H9 (cell line): ENCODE results near the gene TRHDE. TPM values are rescaled to one million over a fixed set of nuclear protein-coding genes. Genes with fewer than 3 reads are reported as not detected.

Experiments used
- DNase-seq: peaks from one replicate; pipeline ENCODE4 v3.0.0-alpha.2; 2017
- H2AFZ ChIP-seq: one replicate; pipeline ENCODE4 v1.6.1; 2013; ENCODE audit warnings: mild to moderate bottlenecking, low read length, control low read depth, moderate library complexity
- H2AK5ac ChIP-seq: 2 replicates; pipeline ENCODE4 v1.6.1; 2013; ENCODE audit warnings: low read length, control low read depth, mixed read lengths; ENCODE audit not compliant: insufficient read length
- H2BK120ac ChIP-seq: one replicate; pipeline ENCODE4 v1.6.1; 2013; ENCODE audit warnings: low read depth, mild to moderate bottlenecking, low read length, control low read depth, inconsistent platforms; ENCODE audit not compliant: poor library complexity, severe bottlenecking
- H2BK12ac ChIP-seq: 2 replicates; pipeline ENCODE4 v1.6.1; 2013; ENCODE audit warnings: low read length, control low read depth, mixed read lengths, low read depth; ENCODE audit not compliant: insufficient read length
- H2BK15ac ChIP-seq: 2 replicates; pipeline ENCODE4 v1.6.1; 2013; ENCODE audit warnings: low read depth, low read length, control low read depth
- H2BK20ac ChIP-seq: one replicate; pipeline ENCODE4 v1.6.1; 2013; ENCODE audit warnings: low read depth, mild to moderate bottlenecking, low read length, control low read depth, inconsistent platforms; ENCODE audit not compliant: poor library complexity, severe bottlenecking
- H2BK5ac ChIP-seq: 2 replicates; pipeline ENCODE4 v1.6.1; 2013; ENCODE audit warnings: low read length, control low read depth, mixed read lengths; ENCODE audit not compliant: insufficient read length
- H3K14ac ChIP-seq: 2 replicates; pipeline ENCODE4 v1.6.1; 2013; ENCODE audit warnings: low read length, control low read depth; ENCODE audit not compliant: insufficient read depth
- H3K18ac ChIP-seq: 2 replicates; pipeline ENCODE4 v1.6.1; 2013; ENCODE audit warnings: low read depth, mild to moderate bottlenecking, mixed read lengths, low read length, control low read depth; ENCODE audit not compliant: insufficient read length
- H3K23ac ChIP-seq: 2 replicates; pipeline ENCODE4 v1.6.1; 2013; ENCODE audit warnings: low read length, control low read depth, mixed read lengths, low read depth; ENCODE audit not compliant: insufficient read length
- H3K23me2 ChIP-seq: 2 replicates; pipeline ENCODE4 v1.6.1; 2013; ENCODE audit warnings: low read depth, mild to moderate bottlenecking, mixed read lengths, low read length, control low read depth; ENCODE audit not compliant: insufficient read length, poor library complexity, severe bottlenecking
- H3K27ac ChIP-seq: 2 replicates; pipeline ENCODE4 v1.5.1; 2013; ENCODE audit warnings: low read length, control low read depth, mixed read lengths, low read depth; ENCODE audit not compliant: insufficient read length
- H3K27me3 ChIP-seq: 2 replicates; pipeline ENCODE4 v1.6.1; 2013; ENCODE audit warnings: low read length, control low read depth, inconsistent platforms; ENCODE audit not compliant: insufficient read depth
- H3K4ac ChIP-seq: 2 replicates; pipeline ENCODE4 v1.6.1; 2013; ENCODE audit warnings: low read depth, mild to moderate bottlenecking, control low read depth, inconsistent platforms, low read length, moderate library complexity
- H3K4me1 ChIP-seq: 2 replicates; pipeline ENCODE4 v1.6.1; 2013; ENCODE audit warnings: low read length, control low read depth, inconsistent platforms; ENCODE audit not compliant: insufficient read depth
- H3K4me2 ChIP-seq: 2 replicates; pipeline ENCODE4 v1.6.1; 2013; ENCODE audit warnings: low read length, control low read depth, mixed read lengths; ENCODE audit not compliant: insufficient read length, insufficient read depth
- H3K56ac ChIP-seq: 2 replicates; pipeline ENCODE4 v1.6.1; 2013; ENCODE audit warnings: low read depth, mild to moderate bottlenecking, mixed read lengths, low read length, control low read depth; ENCODE audit not compliant: insufficient read length
- H3K79me1 ChIP-seq: 2 replicates; pipeline ENCODE4 v1.6.1; 2013; ENCODE audit warnings: low read depth, mild to moderate bottlenecking, moderate library complexity, low read length, control low read depth, inconsistent platforms; ENCODE audit not compliant: insufficient read depth, poor library complexity, severe bottlenecking
- H3K79me2 ChIP-seq: 2 replicates; pipeline ENCODE4 v1.6.1; 2013; ENCODE audit warnings: low read length, control low read depth, inconsistent platforms; ENCODE audit not compliant: insufficient read depth
- H3K9ac ChIP-seq: 2 replicates; pipeline ENCODE4 v1.6.1; 2013; ENCODE audit warnings: low read length, control low read depth, mixed read lengths; ENCODE audit not compliant: insufficient read length; ENCODE audit errors: extremely low read depth
- H3K9me3 ChIP-seq: one replicate; pipeline ENCODE4 v1.6.1; 2013; ENCODE audit warnings: low read depth, low read length, inconsistent platforms; ENCODE audit not compliant: control insufficient read depth
- H3T11ph ChIP-seq: one replicate; pipeline ENCODE4 v1.6.1; 2013; ENCODE audit warnings: mild to moderate bottlenecking, low read length, control low read depth, inconsistent platforms
- H4K20me1 ChIP-seq: one replicate; pipeline ENCODE4 v1.6.1; 2013; ENCODE audit not compliant: control insufficient read depth, insufficient read length, insufficient read depth
- H4K5ac ChIP-seq: 2 replicates; pipeline ENCODE4 v1.6.1; 2013; ENCODE audit warnings: low read depth, mild to moderate bottlenecking, mixed read lengths, low read length, control low read depth; ENCODE audit not compliant: insufficient read length
- H4K8ac ChIP-seq: replicated peaks from 2 replicates; pipeline ENCODE4 v1.6.1; 2013; ENCODE audit warnings: low read length, control low read depth, mixed read lengths, low read depth; ENCODE audit not compliant: insufficient read length
- H4K91ac ChIP-seq: 2 replicates; pipeline ENCODE4 v1.6.1; 2013; ENCODE audit warnings: low read depth, mild to moderate bottlenecking, moderate library complexity, mixed read lengths, low read length, control low read depth; ENCODE audit not compliant: insufficient read length
- H3K27ac Mint-ChIP-seq, 3 experiments: 2 replicates in 2 of 3; 3 replicates in 1 of 3; pipeline ENCODE4 v1.8.0; 2020 to 2021; ENCODE audit warnings: mixed read lengths in 3 of 3, mild to moderate bottlenecking in 1 of 3, moderate library complexity in 1 of 3
- H3K27me3 Mint-ChIP-seq: 2 replicates; pipeline ENCODE4 v1.8.0; 2021; ENCODE audit warnings: low read depth, mild to moderate bottlenecking, moderate library complexity, mixed read lengths
- H3K36me3 Mint-ChIP-seq, 3 experiments: 2 replicates in 2 of 3; 3 replicates in 1 of 3; pipeline ENCODE4 v1.8.0; 2020 to 2021; ENCODE audit warnings: low read depth in 3 of 3, mixed read lengths in 3 of 3; ENCODE audit not compliant: insufficient read depth in 1 of 3
- H3K4me1 Mint-ChIP-seq, 2 experiments: 2 replicates each; pipeline ENCODE4 v1.8.0; 2020; ENCODE audit warnings: mixed read lengths in 2 of 2
- H3K4me3 Mint-ChIP-seq, 2 experiments: 2 replicates in 1 of 2; 3 replicates in 1 of 2; pipeline ENCODE4 v1.8.0; 2020 to 2021; ENCODE audit warnings: mild to moderate bottlenecking in 2 of 2, mixed read lengths in 2 of 2, moderate library complexity in 1 of 2
- H3K9me3 Mint-ChIP-seq, 2 experiments: 2 replicates in 1 of 2; 3 replicates in 1 of 2; pipeline ENCODE4 v1.8.0; 2020; ENCODE audit warnings: mild to moderate bottlenecking in 2 of 2, mixed read lengths in 2 of 2, moderate library complexity in 1 of 2
- CTCF ChIP-seq: fragments of 200-600 bp; sonication (generic); conservative IDR thresholded peaks from 3 replicates; pipeline ENCODE4 v1.8.0; 2021; ENCODE audit warnings: antibody characterized with exemption, mild to moderate bottlenecking
- WGBS: extraction: QIAGEN DNeasy Blood & Tissue Kit; methylation state at CpG from one replicate; pipeline ENCODE4 v1.1.7; 2013; ENCODE audit warnings: missing lambda C conversion rate, low lambda C conversion rate, mixed read lengths; ENCODE audit not compliant: insufficient read length; ENCODE audit errors: extremely low coverage; 5-methylcytosine and 5-hydroxymethylcytosine counted together
- total RNA-seq: library from RNA; stranded (reverse); gene quantifications from 2 replicates; pipeline ENCODE4 v1.2.1, GENCODE V29; 2021

Gene TRHDE
- total RNA-seq, 1 experiment from 2014 or later: 1.0 TPM

DNA sequence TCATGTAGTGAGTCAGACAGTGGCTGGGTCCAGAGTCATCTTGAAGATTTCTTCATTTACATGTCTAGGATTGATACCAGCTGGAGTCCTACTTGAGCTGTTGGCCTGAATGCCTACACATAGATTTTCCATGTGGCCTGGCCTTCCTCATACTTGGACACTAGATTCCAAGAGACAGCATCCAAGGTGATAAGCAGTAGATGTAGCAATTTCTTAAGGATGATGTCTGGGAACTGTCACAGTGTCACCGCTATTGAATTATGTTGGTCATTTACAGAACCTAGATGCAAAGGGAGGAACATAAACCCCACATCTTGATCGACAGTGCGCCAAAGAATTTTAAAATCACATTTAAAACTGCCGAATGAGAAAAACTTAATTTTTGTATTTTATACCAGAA is 412.3 kb downstream of the TRHDE start:
- Histone ChIP-seq H3K4me1 (no peaks in the 10 kb centered on the region), H3K79me2 (no peaks in the 10 kb centered on the region), H3K23me2 (no peaks in the 10 kb centered on the region), H3K27me3 (no peaks in the 10 kb centered on the region), H2BK120ac (no peak overlapping the region), H2AK5ac (no peak overlapping the region), H3K9me3 (no peaks in the 10 kb centered on the region), H3K14ac (no peak overlapping the region), H2BK15ac (no peak overlapping the region), H3K27ac (no peak overlapping the region), H3K79me1 (no peaks in the 10 kb centered on the region), H3T11ph (no peak overlapping the region), H3K4me2 (no peak overlapping the region), H3K9ac (no peak overlapping the region), H2BK5ac (no peak overlapping the region), H3K18ac (no peak overlapping the region), H4K91ac (no peak overlapping the region), H2BK12ac (no peak overlapping the region), H4K8ac (no peak overlapping the region), H3K23ac (no peak overlapping the region), H2BK20ac (no peak overlapping the region), H4K20me1 (no peaks in the 10 kb centered on the region), H4K5ac (no peak overlapping the region), H3K4ac (no peak overlapping the region), H2AFZ (no peak overlapping the region), H3K56ac (no peak overlapping the region)
- Mint-ChIP-seq H3K4me3 (no peak overlapping the region), H3K9me3 (no peaks in the 10 kb centered on the region), H3K27me3 (no peaks in the 10 kb centered on the region), H3K27ac (no peak overlapping the region), H3K36me3 (no peaks in the 10 kb centered on the region), H3K4me1 (peaks cover 4 to 5% of the 10 kb centered on the region in 2 experiments; a peak in 2 of 4 replicates)
- WGBS: no CpG with 5 or more reads among the region's 4 CpGs
- no peak for DNase-seq
- no peak for TF ChIP-seq CTCF
